ENCODE measurements around the gene VKORC1L1. TPM values are rescaled to one million over a fixed set of nuclear protein-coding genes. Genes with fewer than 3 reads are reported as not detected.

VKORC1L1 gene
- total and polyA plus RNA-seq, 9 of the 15 experiments (the other 6 are each of a cell fraction or from before 2014, with no cell fraction given) = 6.8 to 36.5 (median 19.3) TPM

DNA sequence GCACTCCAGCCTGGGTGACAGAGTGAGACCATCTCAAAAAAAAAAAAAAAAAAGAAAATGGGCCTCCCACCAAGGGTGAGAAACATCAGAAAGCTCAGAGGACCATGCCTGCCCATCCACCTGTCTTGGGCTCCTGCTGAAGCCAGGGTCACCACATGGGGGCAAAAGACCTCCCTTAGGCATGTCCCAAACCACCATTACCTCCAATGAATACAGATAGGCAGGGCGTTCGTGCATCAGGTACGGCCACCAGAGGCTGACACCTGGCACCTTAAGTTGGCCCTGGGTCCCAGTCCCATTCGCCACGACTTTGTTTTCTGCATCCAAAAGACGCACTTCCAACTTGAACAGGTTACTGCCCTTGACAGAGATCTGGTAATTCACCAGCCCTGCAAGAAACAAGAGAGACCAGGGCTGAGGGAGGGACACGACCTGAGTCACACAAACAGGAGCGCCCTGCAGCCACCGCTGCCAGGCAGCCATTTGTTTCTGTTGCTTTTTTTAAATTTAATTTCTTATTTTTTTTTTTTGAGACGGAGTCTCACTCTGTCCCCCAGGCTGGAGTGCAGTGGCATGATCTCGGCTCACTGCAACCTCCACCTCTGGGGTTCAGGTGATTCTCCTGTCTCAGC is 103.1 kb downstream of the VKORC1L1 start:
- CTCF ChIA-PET (ENCODE audit: low intra/inter-chr PET ratio) = no interaction called here
- intact Hi-C loops (cut with micrococcal nuclease) = no loop called here
- ATAC-seq (peak; percentile 7; the same call in 1 of the 3 replicates), DNase-seq (ENCODE audit: extremely low read depth in 1 of 4, low spot score in 3 of 4) (peak in 1 of 4 experiments; percentile 8), FAIRE-seq (no peak)
- Histone ChIP-seq H3K4me3 (no peak overlapping the region), H3K79me2 (ENCODE audit: control insufficient read depth, insufficient read depth, low read length) (peaks cover 17% of the 10 kb centered on the region), H3K4me1 (replicated peaks in 1 of 2; ENCODE audit: control insufficient read depth in 2 of 2, insufficient read depth in 2 of 2, low read length in 2 of 2) (peaks cover 7 to 21% of the 10 kb centered on the region in 2 experiments; a peak in 4 of 5 replicates), H4K20me1 (replicated peaks; ENCODE audit: control insufficient read depth, insufficient read depth, low read length) (peaks cover 13% of the 10 kb centered on the region), H3K4me2 (ENCODE audit: insufficient read depth, low read length) (no peak overlapping the region), H3K27ac (ENCODE audit: extremely low read depth, low read depth, low read length) (no peak overlapping the region), H3K36me3 (ENCODE audit: control insufficient read depth, insufficient read depth, low read length) (peaks cover 87% of the 10 kb centered on the region; the same call in 2 of the 3 replicates), H3K9ac (ENCODE audit: insufficient read depth in 1 of 2, low read depth in 2 of 2, low read length in 2 of 2) (peak overlapping the region in 1 of 2 experiments; percentile 24; a peak in 1 of 4 replicates), H3K9me3 (replicated peaks; ENCODE audit: control insufficient read depth, insufficient read depth, low read depth, low read length) (no peaks in the 10 kb centered on the region), H2AFZ (ENCODE audit: low read depth, low read length) (no peak overlapping the region), H3K9me1 (ENCODE audit: control insufficient read depth, insufficient read depth, low read length) (peaks cover 10% of the 10 kb centered on the region), H3K27me3 (ENCODE audit: control insufficient read depth in 2 of 2, insufficient read depth in 2 of 2, low read length in 2 of 2) (no peaks in the 10 kb centered on the region)
- in situ Hi-C loops (cut with MboI) = no loop called here
- TF ChIP-seq SMAD4 (CRISPR knock-in tag; conservative IDR thresholded peaks at IDR 0.05) (no peak), POLR2G (IDR thresholded peaks at IDR 0.05; ENCODE audit: low read depth, low read length) (peak; percentile 28; the same call in 1 of the 2 replicates), POLR2AphosphoS5 (IDR thresholded peaks at IDR 0.05; ENCODE audit: control insufficient read depth, insufficient read depth, low read depth, low read length) (peak; percentile 27; the same call in 1 of the 2 replicates)
- POLR2A ChIA-PET = interaction anchor here (0.8 kb wide), 1 partner anchor 13 kb away, joined by 3 read pairs; no protein-coding TSS in a partner anchor
- WGBS (ENCODE audit: insufficient coverage, low coverage, missing lambda C conversion rate) = 96% methylated on average over 11 of the region's 11 CpGs
- no TSS peak for BruUV-seq (replicated peaks)

DNA sequence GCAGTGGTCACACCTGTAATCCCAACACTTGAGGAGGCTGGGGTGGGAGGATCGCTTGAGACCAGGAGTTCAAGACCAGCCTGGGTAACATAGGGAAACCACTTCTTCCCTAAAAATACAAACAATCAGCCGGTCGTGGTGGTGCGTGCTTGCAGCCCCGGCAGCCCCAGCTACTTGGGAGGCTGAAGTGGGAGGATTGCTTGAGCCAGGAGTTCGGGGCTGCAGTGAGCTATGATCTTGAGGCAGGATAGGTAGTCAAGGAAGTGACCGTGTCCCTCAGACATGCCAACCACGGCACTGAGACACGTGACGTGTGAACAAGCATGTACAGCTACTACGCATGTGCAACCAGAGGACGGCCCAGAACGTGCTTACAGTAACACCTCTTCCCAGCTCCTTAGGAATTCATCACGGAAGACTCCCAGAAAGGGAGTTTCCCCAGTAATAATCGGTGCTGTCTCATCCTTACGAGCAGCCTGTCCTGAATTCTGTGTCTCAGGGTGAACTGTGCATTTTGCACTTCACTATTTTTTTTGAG is 103.9 kb downstream of the VKORC1L1 start:
- Histone ChIP-seq H3K9me3 (replicated peaks; ENCODE audit: control insufficient read depth, insufficient read depth, low read depth, low read length) (no peaks in the 10 kb centered on the region), H3K79me2 (ENCODE audit: control insufficient read depth, insufficient read depth, low read length) (peaks cover 25% of the 10 kb centered on the region), H3K4me1 (replicated peaks in 1 of 2; ENCODE audit: control insufficient read depth in 2 of 2, insufficient read depth in 2 of 2, low read length in 2 of 2) (peaks cover 8 to 26% of the 10 kb centered on the region in 2 experiments; a peak in 4 of 5 replicates), H3K27ac (ENCODE audit: extremely low read depth, low read depth, low read length) (no peak overlapping the region), H3K9ac (ENCODE audit: insufficient read depth in 1 of 2, low read depth in 2 of 2, low read length in 2 of 2) (no peak overlapping the region), H3K27me3 (ENCODE audit: control insufficient read depth in 2 of 2, insufficient read depth in 2 of 2, low read length in 2 of 2) (no peaks in the 10 kb centered on the region), H3K4me3 (no peak overlapping the region), H4K20me1 (replicated peaks; ENCODE audit: control insufficient read depth, insufficient read depth, low read length) (peaks cover 13% of the 10 kb centered on the region), H3K36me3 (ENCODE audit: control insufficient read depth, insufficient read depth, low read length) (peaks cover 79% of the 10 kb centered on the region; the same call in 2 of the 3 replicates), H2AFZ (ENCODE audit: low read depth, low read length) (no peak overlapping the region), H3K4me2 (ENCODE audit: insufficient read depth, low read length) (no peak overlapping the region), H3K9me1 (ENCODE audit: control insufficient read depth, insufficient read depth, low read length) (peaks cover 10% of the 10 kb centered on the region)
- CTCF ChIA-PET (ENCODE audit: low intra/inter-chr PET ratio) = no interaction called here
- no peak for ATAC-seq
- FAIRE-seq = no peak
- WGBS (ENCODE audit: insufficient coverage, low coverage, missing lambda C conversion rate) = 92% methylated on average over 16 of the region's 16 CpGs
- DNase-seq (ENCODE audit: extremely low read depth in 1 of 4, low spot score in 3 of 4) = peak in 1 of 4 experiments; percentile 6
- in situ Hi-C loops (cut with MboI) = no loop called here
- intact Hi-C loops (cut with micrococcal nuclease) = no loop called here
- POLR2A ChIA-PET = no interaction called here
- 0 out of 2 replicates have a peak, but pooled peaks have one; percentile 13 for TF ChIP-seq POLR2A (conservative IDR thresholded peaks at IDR 0.05)
- peak; percentile 23 for TF ChIP-seq POLR2AphosphoS5 (IDR thresholded peaks at IDR 0.05; ENCODE audit: control insufficient read depth, insufficient read depth, low read depth, low read length)
- no peak for TF ChIP-seq ZNF239 (CRISPR knock-in tag; IDR thresholded peaks at IDR 0.05)
- no peak for TF ChIP-seq ZC3H8 (IDR thresholded peaks at IDR 0.05)
- no TSS peak for BruUV-seq (replicated peaks)
